IPS-11a (cell line): ENCODE measurements around the gene EHBP1L1.
A peak's percentile ranks its signal among the peaks of the same experiment; 100 is the strongest.

Experiments used
- H3K4me3 ChIP-seq: one replicate; pipeline ENCODE4 v1.5.1; 2013; ENCODE audit warnings: low read depth, low read length, control low read depth

Gene EHBP1L1

DNA sequence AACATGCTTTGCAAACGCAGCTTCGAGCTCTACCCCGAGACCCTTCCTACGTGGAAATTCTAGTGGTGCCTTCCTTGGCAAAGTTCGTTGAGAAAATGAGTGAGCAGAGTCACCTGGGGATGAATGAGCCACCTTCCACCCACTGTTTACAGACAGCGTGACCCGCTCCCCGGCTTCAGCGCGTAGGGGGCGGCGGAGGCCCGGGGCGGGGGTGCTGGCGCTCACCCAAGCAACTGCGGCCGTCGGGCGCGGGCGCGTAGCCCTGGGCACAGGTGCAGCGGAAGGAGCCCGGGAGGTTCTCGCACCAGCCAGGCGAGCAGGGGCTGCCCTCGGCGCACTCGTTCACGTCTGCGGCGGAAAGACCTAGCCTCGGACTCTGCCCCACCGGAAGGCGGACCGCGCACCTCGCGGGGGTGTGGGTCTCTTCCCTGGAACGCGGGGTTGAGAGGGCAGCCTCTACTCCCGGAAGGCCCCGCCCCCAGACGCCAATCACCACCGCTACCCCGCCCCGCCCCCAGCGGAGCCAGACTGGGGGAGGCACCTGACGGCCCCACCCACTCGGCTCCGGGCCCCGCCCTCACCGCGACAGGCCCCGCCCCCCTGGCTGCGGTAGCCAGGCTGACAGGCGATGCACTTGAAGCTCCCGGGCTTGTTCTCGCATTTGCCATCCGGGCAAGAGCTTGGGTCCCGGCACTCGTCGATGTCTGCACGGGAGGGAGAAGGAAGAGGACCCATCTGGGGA is 29.5 kb upstream of the EHBP1L1 start:
- peak overlapping the region; percentile 50 for H3K4me3 ChIP-seq

DNA sequence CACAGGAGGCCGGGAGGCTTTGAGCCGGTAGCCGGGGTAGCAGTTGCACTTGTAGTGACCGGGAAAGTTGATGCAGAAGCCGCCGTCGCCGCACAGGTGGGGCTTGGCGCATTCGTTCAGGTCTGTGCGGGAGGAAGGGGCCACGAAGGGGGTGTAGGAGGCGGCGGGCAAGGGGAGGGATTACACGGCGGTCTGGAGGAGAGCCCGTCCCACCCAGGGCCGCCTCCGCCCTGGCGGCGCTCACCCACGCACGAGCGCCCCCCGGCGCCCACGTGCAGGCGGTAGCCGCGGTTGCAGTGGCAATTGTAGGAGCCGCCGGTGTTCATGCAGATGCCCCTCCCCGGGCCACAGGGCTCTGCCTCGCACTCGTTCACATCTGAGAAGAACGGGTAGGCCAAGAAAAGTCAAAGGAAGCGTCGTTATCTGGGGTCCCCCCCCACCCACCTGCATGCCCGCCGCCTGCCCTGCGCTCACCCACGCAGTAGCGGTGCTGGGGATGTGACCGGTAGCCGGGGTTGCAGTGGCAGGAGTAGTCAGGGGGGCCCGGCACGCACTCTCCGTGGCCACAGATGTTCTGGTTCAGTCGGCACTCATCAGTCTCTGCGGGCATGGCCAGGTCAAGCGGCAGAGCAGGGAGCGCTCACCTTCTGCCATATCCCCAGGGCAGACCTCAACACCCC is 28.3 kb upstream of the EHBP1L1 start:
- H3K4me3 ChIP-seq = no peak overlapping the region

DNA sequence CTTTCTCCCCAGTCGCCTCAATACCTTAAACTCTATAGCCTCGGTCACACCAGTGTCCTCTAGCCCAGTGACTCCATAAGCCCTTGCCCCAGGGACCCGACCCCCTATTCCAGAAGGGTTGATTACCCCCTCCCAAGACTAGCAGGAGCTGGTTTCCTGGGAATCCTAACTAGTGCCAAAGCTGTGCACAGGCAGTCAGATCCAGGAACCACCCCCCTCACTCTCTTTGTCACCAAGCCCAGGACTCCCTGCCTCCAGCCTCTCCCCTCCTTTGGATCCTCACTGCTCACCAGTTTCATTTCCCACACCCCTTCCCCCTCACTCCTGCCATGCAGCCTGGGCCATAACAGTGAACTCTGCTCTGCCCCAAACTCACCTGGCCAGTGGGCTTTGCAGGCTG is 27.5 kb upstream of the EHBP1L1 start:
- no peak overlapping the region for H3K4me3 ChIP-seq

DNA sequence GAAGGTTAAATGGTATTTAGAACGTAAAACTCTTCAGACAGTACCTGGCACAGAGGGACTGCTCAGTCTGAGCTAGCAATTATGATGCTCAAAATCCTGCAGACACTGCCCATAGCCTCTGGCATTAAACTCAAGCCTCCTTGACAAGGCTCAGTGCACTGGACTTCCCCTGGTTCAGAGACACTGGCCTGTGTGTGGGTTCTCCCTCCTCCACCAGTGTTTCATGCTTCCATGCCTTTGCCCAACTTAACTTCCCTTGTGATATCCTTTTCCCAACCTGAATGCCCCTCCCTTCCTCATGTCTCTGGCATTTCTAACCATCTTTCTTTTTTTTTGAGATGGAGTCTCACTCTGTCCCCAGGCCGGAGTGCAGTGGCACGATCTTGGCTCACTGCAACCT is 26.8 kb upstream of the EHBP1L1 start:
- no peak overlapping the region for H3K4me3 ChIP-seq

GRCh38 chr11:65551572-65552387 is 24.1 kb upstream of the EHBP1L1 start:
- H3K4me3 ChIP-seq = no peak overlapping the region

- H3K4me3 ChIP-seq = no peak overlapping the region
Observed at GRCh38 chr11:65552388-65552951, 23.4 kb upstream of the EHBP1L1 start.

- no peak overlapping the region for H3K4me3 ChIP-seq
Observed at GRCh38 chr11:65553301-65554001, 22.4 kb upstream of the EHBP1L1 start.

DNA sequence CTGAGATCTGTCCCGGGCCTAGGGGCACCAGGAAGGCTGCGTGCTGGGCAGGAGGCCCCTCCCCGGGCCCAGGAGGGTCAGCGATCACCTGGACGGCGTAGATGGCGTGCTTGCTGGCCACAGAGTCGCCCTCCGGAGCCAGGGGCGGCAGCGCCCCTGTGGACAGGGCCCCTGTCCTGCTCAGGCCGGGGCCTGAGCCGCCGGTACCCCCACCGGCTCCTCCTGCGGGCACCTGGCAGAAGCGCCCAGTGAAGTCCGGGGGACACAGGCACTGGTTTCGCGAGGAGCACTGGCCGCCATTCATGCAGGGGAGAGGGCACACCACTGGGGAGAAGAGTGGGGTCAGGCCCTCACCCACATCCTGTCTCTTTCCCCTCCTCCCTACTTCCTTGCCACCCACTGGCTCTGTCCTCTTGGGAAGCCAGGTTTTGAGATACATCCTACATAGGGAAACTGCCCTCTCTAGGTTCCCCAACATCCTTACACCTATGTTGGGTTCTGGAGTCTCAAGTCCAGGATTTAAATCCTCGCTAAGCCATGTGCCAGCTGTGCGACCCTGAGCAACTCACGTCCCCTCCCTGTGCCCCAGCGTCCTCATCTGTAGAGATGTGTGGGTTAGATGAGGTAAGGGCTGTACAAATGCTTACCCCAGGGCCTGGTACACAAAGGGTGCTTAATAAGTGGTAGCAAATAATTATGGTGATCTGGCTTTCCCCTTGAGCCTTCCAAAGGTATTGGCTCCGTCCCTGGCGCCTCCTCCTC is 21.6 kb upstream of the EHBP1L1 start:
- H3K4me3 ChIP-seq = no peak overlapping the region

- no peak overlapping the region for H3K4me3 ChIP-seq
Observed at GRCh38 chr11:65554842-65555430, 20.9 kb upstream of the EHBP1L1 start.

DNA sequence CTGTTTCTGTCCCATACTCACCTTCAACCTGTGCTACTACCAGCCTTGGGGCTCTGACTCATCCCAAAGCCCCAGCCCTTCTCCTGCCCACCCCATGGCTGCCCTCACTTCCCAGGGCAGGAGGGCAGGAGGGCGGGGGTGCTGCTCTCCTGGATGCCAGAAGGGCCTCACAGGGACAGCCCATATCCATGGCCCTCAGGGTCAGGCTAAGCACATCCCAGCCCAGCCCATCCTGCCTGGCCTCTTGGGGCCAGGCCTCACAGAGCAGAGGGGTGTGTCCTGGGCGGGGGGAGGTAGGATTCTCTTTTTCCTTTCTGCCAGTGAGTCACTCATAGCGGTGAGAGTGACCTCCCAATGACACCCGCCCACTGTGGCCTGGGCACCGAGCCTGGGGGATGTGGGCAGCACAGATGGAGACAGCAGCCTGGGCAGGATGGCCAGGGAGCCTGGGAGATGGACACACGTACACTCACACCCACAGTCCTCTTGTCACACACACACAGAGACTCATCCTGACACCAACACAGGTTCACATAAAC is 20.1 kb upstream of the EHBP1L1 start:
- no peak overlapping the region for H3K4me3 ChIP-seq

DNA sequence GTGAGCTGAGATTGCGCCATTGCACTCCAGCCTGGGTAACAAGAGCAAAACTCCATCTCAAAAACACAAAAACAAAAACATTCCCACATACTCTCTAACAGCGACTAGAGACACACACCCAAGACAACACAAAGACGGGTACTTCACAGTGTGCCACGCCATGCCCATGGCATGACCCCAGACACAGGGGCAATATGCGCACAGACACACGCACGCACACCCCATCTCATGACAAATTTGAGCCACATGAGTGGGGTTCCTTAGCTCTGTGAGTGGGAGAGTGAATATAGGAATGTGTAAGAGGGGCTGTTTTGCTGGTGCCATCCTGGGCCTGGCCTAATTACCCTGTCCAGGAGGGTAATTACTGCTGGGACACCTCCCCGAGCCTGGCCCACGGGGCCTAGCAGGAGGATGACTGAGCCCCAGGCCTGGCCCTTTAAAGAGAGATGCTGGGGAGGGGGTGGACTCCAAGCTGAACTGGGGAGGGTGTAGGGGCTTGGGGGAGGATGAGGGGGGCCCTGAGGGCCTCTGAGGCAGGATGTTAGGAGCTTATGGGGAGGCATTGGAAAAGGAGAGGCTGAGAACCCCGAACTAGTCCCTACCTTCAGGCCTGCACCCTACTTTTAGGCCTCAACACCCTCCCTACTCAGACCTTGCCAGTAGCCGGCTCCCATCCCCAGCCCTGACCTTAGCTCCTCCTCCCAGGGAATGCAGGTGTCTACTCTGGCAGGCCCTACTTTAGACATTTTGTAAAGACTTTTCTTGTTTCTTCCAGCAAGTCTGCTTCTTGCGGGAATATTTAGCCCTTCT is 19.2 kb upstream of the EHBP1L1 start:
- no peak overlapping the region for H3K4me3 ChIP-seq

DNA sequence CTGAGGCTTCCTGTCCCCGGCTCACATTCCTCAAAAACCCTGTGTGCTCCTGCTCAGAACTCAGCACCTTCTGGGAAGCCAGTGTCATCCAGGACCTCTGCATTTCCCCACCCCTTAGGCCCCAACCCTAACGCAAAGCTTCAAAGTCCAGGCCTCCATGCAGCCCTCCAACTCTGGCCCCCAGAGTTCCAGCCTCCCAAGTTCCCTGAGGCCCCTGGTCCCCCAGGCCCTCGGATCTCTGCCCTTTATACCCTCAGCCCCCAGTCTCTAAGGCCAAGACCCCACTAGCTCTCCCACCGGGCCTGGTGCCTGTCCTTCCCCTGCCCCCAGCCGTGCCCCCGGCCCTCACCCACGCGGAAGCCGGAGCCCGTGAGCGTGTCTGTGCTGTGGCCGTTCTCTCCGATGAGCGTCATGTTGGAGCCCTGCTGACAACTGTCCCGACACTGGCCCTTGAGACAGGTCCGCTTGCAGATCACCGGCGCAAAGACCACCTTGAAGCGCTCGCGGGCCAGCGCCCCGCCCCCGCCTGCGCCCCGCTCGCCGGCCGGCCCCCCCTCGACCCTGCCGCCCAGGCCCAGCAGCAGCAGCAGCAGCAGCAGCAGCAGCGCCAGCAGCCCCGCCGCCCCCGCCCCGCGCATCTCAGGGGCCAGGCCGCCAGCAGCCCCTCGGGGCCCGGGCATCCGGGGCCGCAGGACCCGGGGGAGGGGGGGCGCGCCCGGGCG is 18.4 kb upstream of the EHBP1L1 start:
- H3K4me3 ChIP-seq = peak overlapping the region; percentile 13

GRCh38 chr11:65558002-65558929 is 17.6 kb upstream of the EHBP1L1 start, which contains the start of gene LTBP3:
LTBP3 (minus strand) TSS chr11:65558359; CDS start chr11:65557959, 400 bp downstream.
- peak within 1 kb of the TSS; percentile 17 for H3K4me3 ChIP-seq

- no peak overlapping the region for H3K4me3 ChIP-seq
Observed at GRCh38 chr11:65558930-65559509, 16.8 kb upstream of the EHBP1L1 start.

DNA sequence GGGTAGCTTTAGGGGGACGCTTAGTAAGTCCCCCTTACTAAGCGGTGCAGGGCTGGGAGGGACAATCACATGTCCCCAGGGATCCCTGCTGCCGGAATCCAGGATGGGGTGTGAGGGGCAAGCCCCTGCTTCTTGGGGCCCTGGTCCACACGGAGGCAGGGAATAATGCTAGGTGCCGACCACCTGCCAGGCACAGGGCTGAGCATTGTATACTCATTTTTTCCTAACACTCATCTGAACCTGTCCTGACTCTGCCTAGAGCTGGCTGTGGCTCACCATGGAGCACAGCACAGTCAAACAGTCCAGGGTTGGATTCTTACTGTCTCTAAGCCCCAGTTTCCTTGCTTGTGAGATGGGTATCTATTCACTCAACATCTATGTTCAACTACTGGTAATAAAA is 16.3 kb upstream of the EHBP1L1 start:
- H3K4me3 ChIP-seq = no peak overlapping the region

- no peak overlapping the region for H3K4me3 ChIP-seq
Observed at GRCh38 chr11:65559951-65560537, 15.8 kb upstream of the EHBP1L1 start.
